CD4-positive, alpha-beta T cell (primary cell): Measurements from ENCODE around the gene CBARP. TPM values are rescaled to one million over a fixed set of nuclear protein-coding genes. Genes with fewer than 3 reads are reported as not detected.

Source experiments
- ATAC-seq: fragments of 200-7000 bp; cut with Tn5 transposase; one replicate; pipeline ENCODE4 v1.10.0; 2022; ENCODE audit warnings: mild to moderate bottlenecking; ENCODE audit not compliant: poor library complexity
- CTCF ChIA-PET: fragments of 350-600 bp; sonication (Branson Sonifier 250); formaldehyde crosslinking; loops from one replicate; lab custom pipeline; 2021; ENCODE audit warnings: antibody characterized with exemption, inconsistent platforms; lab: Charles Lee
- POLR2A ChIA-PET: fragments of 350-600 bp; sonication (Branson Sonifier 250); formaldehyde crosslinking; loops from one replicate; lab custom pipeline; 2021; ENCODE audit warnings: antibody characterized with exemption, inconsistent platforms; lab: Charles Lee
- DNase-seq, 14 experiments: peaks; one replicate each; pipeline ENCODE4 v3.0.0-alpha.2; 2013 to 2020; ENCODE audit warnings: mixed read lengths in 2 of 14
- H3K27ac ChIP-seq, 2 donors: one replicate each; pipeline versions ENCODE4 v1.5.1 to v1.7.0; 2013; ENCODE audit warnings: low read length in 2 of 2, low read depth in 1 of 2, mild to moderate bottlenecking in 1 of 2
- H3K27me3 ChIP-seq, 2 experiments: 1 replicate in 1 of 2; 2 replicates in 1 of 2; pipeline versions ENCODE4 v1.6.1 to v1.7.0; 2013; ENCODE audit warnings: low read length in 2 of 2, control low read depth in 1 of 2, mild to moderate bottlenecking in 1 of 2, moderate library complexity in 1 of 2; ENCODE audit not compliant: insufficient read depth in 2 of 2, control insufficient read depth in 1 of 2
- H3K36me3 ChIP-seq: one replicate; pipeline ENCODE4 v1.6.1; 2013; ENCODE audit warnings: low read length, control low read depth; ENCODE audit not compliant: insufficient read depth
- H3K4me1 ChIP-seq: one replicate; pipeline ENCODE4 v1.6.1; 2013; ENCODE audit warnings: low read length, control low read depth; ENCODE audit not compliant: insufficient read depth
- H3K4me3 ChIP-seq: one replicate; pipeline ENCODE4 v1.5.1; 2013; ENCODE audit warnings: mild to moderate bottlenecking, low read length, moderate library complexity
- H3K9me3 ChIP-seq, 2 experiments: 1 replicate in 1 of 2; 2 replicates in 1 of 2; pipeline versions ENCODE4 v1.6.1 to v1.7.0; 2013; ENCODE audit warnings: low read length in 2 of 2, mild to moderate bottlenecking in 2 of 2, control low read depth in 1 of 2, moderate library complexity in 1 of 2; ENCODE audit not compliant: control insufficient read depth in 1 of 2, insufficient read depth in 1 of 2
- H3K27ac Mint-ChIP-seq: one replicate; pipeline ENCODE4 v1.8.0; 2020; ENCODE audit warnings: mixed read lengths
- H3K27me3 Mint-ChIP-seq: one replicate; pipeline ENCODE4 v1.8.0; 2021; ENCODE audit warnings: mixed read lengths
- H3K36me3 Mint-ChIP-seq: one replicate; pipeline ENCODE4 v1.8.0; 2021; ENCODE audit warnings: low read depth, mixed read lengths
- H3K4me1 Mint-ChIP-seq: one replicate; pipeline ENCODE4 v1.8.0; 2021; ENCODE audit warnings: low read depth, mixed read lengths
- H3K4me3 Mint-ChIP-seq: one replicate; pipeline ENCODE4 v1.8.0; 2020; ENCODE audit warnings: mild to moderate bottlenecking, mixed read lengths
- H3K9me3 Mint-ChIP-seq: one replicate; pipeline ENCODE4 v1.8.0; 2020; ENCODE audit warnings: mixed read lengths
- CTCF ChIP-seq: fragments of 200-600 bp; IDR thresholded peaks from one replicate; pipeline ENCODE4 v1.8.0; 2022; ENCODE audit warnings: antibody characterized with exemption, mild to moderate bottlenecking
- intact Hi-C, 2 experiments: fragments of 100-400 bp; cut with DNase I in 1 of 2; cut with micrococcal nuclease in 1 of 2; formaldehyde crosslinking; loops; one replicate each; pipeline versions ENCODE4 v1.15.1 to v1.9.0; 2023 to 2025; cut with DNase I, micrococcal nuclease
- total RNA-seq, 174 experiments: library from RNA in 2 of 174; stranded (reverse) in 2 of 174; gene quantifications; one replicate each; pipeline ENCODE4 v1.2.3 and lab custom pipeline; 2021 to 2026

Gene CBARP
- total RNA-seq, 2 experiments from 2014 or later: 0.22 TPM; not detected in 1

- Mint-ChIP-seq H3K27me3 (no peaks in the 10 kb centered on the region), H3K4me1 (peaks cover 45% of the 10 kb centered on the region), H3K27ac (peak overlapping the region; percentile 33), H3K9me3 (no peaks in the 10 kb centered on the region), H3K4me3 (peak overlapping the region; percentile 71), H3K36me3 (peaks cover 14% of the 10 kb centered on the region)
- ATAC-seq (no peak), DNase-seq (peak in 2 of 14 experiments; percentile 40 to 60)
- Histone ChIP-seq H3K4me3 (no peak overlapping the region), H3K36me3 (peaks cover 4% of the 10 kb centered on the region), H3K4me1 (peaks cover 77% of the 10 kb centered on the region), H3K27me3 (no peaks in the 10 kb centered on the region), H3K9me3 (no peaks in the 10 kb centered on the region), H3K27ac (no peak overlapping the region)
- intact Hi-C loops: no loop called here
- ChIA-PET POLR2A (interaction anchor here (2.1 to 10.3 kb wide), 4 partner anchors 10 to 21 kb away, joined by 14 to 476 read pairs (median 109); partner anchors contain the start of genes ATP5F1D and FAM174C), CTCF (interaction anchor here (0.6 to 11.0 kb wide), 2 partner anchors 21 to 53 kb away, joined by 3 to 255 read pairs; no protein-coding TSS in a partner anchor)
- TF ChIP-seq CTCF: no peak
These were observed 27.2 kb upstream of the CBARP start for GRCh38 chr19:1264801-1265614.

GRCh38 chr19:1263188-1263587, 25.4 kb upstream of the CBARP start:
- no peak for TF ChIP-seq CTCF
- Mint-ChIP-seq H3K27ac (peak overlapping the region; percentile 71), H3K4me1 (peaks cover 49% of the 10 kb centered on the region), H3K36me3 (peaks cover 18% of the 10 kb centered on the region), H3K27me3 (no peaks in the 10 kb centered on the region), H3K4me3 (peak overlapping the region; percentile 78), H3K9me3 (no peaks in the 10 kb centered on the region)
- H3K9me3 ChIP-seq: no peaks in the 10 kb centered on the region
- H3K27me3 ChIP-seq: no peaks in the 10 kb centered on the region
- H3K4me3 ChIP-seq: no peak overlapping the region
- DNase-seq (no peak), ATAC-seq (no peak)
- POLR2A ChIA-PET: interaction anchor here (10.3 kb wide), 1 partner anchor 10 kb away, joined by 193 read pairs; no protein-coding TSS in a partner anchor
- intact Hi-C loops: no loop called here
- CTCF ChIA-PET: interaction anchor here (11.0 kb wide), 1 partner anchor 19 kb away, joined by 255 read pairs; no protein-coding TSS in a partner anchor
- H3K27ac ChIP-seq: peak overlapping the region in 1 of 2 donors; percentile 98
- peaks cover 82% of the 10 kb centered on the region for H3K4me1 ChIP-seq
- peaks cover 1% of the 10 kb centered on the region for H3K36me3 ChIP-seq

- Mint-ChIP-seq H3K27me3 (no peaks in the 10 kb centered on the region), H3K27ac (peak overlapping the region; percentile 71), H3K4me1 (peaks cover 49% of the 10 kb centered on the region), H3K4me3 (peak overlapping the region; percentile 78), H3K9me3 (no peaks in the 10 kb centered on the region), H3K36me3 (peaks cover 23% of the 10 kb centered on the region)
- Histone ChIP-seq H3K36me3 (peaks cover 7% of the 10 kb centered on the region), H3K9me3 (no peaks in the 10 kb centered on the region), H3K27me3 (no peaks in the 10 kb centered on the region), H3K27ac (peak overlapping the region; percentile 98), H3K4me3 (no peak overlapping the region), H3K4me1 (peaks cover 82% of the 10 kb centered on the region)
- intact Hi-C loops: no loop called here
- no peak for TF ChIP-seq CTCF
- ChIA-PET POLR2A (interaction anchor here (3.0 to 10.3 kb wide), 2 partner anchors 10 to 13 kb away, joined by 13 to 193 read pairs; partner anchors contain the start of gene FAM174C), CTCF (interaction anchor here (11.0 kb wide), 1 partner anchor 18 kb away, joined by 255 read pairs; no protein-coding TSS in a partner anchor)
- ATAC-seq (no peak), DNase-seq (no peak)
These were observed 24.9 kb upstream of the CBARP start for GRCh38 chr19:1262623-1263123.
